ENCODE results near the gene GOT1.

The GOT1 gene

DNA sequence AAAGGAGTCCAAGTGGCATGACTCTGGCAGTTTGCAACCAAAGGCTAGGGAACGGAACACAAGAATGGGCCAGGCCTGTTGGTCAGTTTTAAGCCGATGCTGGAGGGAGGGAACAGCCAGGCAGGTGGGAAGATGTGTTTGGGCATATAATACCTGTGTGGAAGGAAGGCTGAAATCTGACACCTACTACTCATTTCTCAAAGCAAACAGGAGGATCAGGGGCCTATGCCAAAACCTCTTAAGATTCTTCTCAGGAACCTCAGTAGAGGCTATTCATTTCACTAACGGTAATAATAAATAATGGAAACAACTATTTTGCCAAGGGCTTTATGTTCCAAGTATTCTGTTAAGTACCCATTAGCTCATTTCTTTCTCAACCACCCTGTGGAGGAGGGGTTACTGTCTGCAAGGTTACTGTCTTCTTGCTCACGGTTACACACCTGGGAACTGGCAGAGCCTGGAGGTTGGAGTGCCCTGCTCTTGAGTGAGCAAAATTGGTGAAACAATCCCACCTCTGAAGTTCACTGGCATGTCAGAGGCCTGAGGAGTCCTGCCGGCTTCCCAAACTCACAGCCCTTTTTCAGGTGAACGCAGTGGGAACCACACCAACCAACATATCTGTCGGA lies 35.5 kb downstream of the GOT1 start:
- DNase-seq = no peak

- no peak for DNase-seq
Observed at GRCh38 chr10:99394256-99394655, 36.2 kb downstream of the GOT1 start.

DNA sequence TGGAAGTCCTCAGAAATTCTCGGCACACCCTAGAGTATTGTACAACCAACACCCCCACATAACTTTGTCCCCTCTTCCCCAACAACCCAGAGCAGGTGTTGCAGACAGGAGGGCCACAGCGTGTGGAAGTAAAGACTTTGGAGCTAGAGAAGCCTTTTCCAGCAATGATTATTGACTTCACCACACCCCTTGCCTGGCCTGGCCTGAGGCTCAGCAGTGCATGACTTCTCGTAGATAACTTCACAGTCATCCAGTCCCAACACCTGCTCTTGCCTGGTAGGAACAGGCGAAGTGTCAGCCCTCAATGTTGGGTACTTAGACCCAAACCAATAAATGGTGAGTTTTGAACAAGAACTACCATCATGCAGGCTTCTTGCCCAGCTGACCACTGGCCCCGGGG lies 36.7 kb downstream of the GOT1 start:
- no peak for DNase-seq

DNA sequence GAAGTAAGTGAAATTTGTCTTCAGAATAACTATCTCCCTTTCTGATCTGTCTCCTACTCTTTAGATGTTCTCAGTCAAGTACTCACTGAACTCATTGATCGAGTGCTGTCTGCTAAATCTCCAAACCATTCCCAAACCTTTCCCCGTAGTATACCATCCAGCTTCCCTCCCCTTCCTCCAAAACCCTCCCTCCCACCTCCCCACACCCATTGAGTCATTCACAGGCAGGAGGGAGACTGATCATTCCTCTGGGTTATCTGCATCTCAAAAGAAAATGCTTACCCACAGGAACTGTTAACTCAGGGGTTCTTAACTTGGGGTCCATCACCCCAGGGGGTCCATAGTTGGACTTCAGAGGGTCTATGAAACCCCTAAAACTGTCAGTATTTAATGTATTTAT lies 37.4 kb downstream of the GOT1 start:
- no peak for DNase-seq

DNA sequence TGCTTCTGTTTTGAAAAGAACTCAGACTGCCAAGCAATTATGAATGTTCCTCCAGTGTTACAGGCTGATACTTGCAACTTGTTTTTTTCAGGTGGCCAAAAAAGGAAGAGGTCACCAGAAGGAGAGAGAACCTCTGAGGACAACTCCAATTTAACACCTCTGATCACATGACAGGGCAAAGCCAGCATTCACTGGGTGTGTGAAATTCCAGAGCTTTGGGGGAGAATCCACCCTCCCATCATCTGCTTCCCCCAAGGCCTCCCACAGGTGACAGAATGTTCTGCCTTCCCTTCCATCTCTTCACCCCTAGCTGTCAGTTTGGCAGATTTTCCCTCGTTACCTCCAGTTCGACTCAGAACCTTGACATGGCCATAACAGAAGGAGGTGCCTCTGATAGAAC lies 39.1 kb downstream of the GOT1 start:
- DNase-seq = no peak

DNA sequence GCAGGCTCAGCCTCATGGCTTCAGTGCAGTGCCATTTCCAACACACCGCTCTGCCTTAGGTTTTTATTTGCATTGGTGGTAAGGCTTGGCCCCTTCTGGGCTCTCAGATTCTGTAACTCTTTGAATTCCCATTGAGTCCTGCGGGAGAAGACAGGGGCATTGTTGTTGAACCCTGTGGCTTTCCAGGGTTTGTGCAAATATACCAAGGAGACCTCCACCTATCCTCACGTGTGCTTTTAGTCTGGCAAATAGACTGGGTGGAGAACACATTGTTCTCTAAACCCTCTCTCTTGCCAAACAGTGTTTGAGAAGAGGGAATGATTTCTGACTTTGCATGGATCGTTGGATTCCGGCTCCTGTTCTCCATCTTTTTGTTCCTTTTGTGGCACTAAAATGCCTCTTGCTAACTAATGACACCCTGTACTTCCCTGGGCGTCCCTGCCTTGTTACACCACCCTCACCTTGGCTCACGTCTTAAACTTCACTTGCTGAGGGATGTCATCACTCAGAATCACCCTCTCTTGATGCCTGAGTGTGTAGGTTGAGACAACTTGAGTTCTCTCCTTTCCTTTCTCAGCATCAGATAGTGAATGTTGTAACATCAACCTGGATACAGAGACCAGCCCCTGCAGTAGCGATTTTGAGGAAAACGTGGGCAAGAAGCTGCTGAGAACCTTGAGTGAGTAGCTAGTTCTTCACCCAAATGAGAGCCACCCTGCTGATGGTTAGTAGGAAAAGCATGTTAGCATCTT lies 40.5 kb downstream of the GOT1 start:
- no peak for DNase-seq

- no peak for DNase-seq
Observed at GRCh38 chr10:99387541-99387940, 42.9 kb downstream of the GOT1 start.

GRCh38 chr10:99387071-99387470 lies 43.4 kb downstream of the GOT1 start:
- DNase-seq = no peak

- no peak for DNase-seq
Observed at GRCh38 chr10:99382176-99382575, 48.2 kb downstream of the GOT1 start.

- no peak for DNase-seq
Observed at GRCh38 chr10:99375426-99375825, 55.0 kb downstream of the GOT1 start.

GRCh38 chr10:99374972-99375371 lies 55.5 kb downstream of the GOT1 start:
- DNase-seq = no peak

- no peak for DNase-seq
Observed at GRCh38 chr10:99374526-99374925, 55.9 kb downstream of the GOT1 start.

DNA sequence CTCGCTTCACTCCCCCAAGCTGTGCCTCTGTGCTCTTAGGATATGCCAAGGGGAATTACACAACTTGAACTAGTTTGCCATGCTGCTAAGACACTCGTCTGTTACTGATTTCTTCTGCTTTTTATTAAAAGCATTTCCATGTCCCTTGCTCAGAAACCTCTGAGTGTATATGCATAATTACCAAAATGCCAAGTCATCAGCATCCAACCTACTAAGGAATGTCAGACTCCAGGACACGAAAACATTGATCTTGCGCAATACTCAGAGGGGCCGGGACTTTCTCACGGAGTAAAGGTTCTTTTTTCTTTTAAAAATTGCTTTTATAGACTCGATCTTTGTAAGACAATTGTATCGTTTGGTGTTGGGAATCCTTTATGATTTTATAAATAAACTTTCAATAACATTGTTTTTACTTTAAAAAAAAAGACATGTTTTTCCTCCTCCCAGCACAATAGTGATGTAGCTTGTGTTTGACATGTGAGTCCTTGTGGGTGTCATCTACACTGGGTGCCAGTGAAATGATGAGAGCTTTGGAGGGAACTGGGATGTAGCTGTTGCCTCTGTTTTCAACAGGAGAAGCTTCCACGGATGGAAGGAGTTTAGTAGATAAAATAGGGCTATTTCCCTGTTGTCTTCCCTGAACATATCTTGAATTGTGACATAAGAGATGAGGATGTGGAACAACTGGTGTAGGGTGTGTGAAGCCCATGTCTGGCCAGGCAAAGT lies 57.7 kb downstream of the GOT1 start:
- DNase-seq = no peak

GRCh38 chr10:99370993-99371392 lies 59.4 kb downstream of the GOT1 start:
- DNase-seq = no peak

DNA sequence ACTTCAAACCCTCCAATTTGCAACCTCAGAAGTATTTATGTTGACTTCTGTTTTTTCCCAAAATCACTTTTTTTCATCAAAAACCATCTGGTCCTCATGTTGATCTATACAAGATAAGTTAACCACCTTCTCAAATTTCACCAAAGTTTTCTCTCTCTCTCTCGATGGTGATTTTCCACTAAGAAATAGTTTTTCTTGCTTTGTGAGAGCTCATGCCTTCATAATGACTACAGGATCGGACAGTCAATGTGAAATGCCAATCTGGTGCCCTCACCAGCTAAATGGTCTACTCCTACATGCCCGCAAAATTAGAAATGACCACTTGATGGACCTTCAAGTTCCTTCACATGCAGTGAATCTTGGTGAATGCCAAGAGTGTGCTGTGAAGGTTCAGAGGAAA lies 60.9 kb downstream of the GOT1 start:
- no peak for DNase-seq

DNA sequence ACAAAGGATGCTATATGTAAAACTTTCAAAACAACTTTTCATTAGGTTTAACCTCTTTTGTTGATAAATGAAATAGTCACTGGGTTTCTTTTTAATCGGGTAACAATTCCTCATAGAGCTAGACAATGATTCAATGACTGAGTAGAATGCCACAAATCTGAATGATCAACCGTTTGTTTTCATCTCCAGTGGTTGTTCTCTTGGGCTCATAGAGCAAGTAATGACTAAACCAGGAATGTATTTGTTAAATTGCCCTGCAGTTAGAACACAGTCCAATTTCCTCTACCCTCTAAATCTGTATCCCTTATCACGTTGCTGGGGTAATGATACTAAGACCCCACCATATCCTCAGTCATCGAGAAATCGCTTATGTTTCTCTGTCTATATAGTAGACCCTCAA lies 61.3 kb downstream of the GOT1 start:
- no peak for DNase-seq

- DNase-seq = no peak
Observed at GRCh38 chr10:99368646-99369045, 61.8 kb downstream of the GOT1 start.

DNA sequence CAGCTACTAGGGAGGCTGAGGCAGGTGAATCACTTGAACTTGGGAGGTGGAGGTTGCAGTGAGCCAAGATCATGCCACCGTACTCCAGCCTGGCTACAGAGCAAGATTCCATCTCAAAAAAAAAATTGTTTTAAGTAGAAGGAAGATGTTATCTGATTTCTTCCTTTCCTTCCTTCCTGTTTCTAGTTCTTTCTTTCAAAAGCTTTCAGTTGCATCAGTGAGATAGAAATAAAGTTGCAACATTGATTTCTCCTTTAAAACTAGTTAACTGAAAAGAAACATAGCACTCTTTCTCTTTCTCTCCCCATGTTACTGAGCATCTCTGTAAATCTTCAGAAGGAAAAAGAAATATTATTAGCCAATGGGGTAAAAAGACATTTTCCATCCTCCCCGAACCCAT lies 63.8 kb downstream of the GOT1 start:
- DNase-seq = no peak

DNA sequence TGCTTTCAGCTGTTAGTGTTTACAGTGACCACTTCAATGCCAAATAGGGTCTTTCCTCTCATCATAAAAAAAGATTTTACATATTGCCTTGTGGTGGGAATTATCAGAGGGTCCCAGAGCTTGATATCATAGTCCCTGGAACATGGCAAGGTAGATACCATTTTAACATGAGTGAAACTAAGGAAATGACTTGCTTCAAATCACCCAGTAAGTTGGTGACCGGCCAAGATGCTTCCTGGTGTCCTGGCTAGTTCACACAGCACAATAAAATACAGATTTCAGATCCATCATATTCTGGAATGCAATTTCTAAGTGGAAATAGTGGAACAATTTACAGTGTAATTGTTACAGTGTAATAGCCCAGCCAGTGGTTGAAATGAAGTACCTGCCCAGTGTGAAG lies 64.7 kb downstream of the GOT1 start:
- DNase-seq = no peak

- DNase-seq = no peak
Observed at GRCh38 chr10:99365311-99365710, 65.1 kb downstream of the GOT1 start.

DNA sequence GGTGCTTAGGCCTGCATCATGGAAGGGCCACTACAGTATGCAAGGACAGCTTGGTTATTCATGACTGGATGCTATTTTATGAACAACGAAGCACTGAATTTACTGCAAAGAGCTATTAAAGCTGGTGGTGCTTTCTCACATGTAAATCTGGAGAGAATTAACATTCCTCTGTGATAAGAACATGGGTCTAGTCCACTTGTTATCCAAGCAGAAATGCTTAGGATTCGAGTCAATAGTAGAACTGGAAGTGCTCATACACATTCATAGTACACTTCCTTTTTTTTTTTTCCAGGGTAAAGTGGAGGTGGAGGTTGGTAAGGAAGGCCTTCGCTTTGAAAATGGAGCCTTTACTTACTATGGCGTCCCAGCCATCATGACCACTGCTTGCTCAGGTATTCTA lies 66.3 kb downstream of the GOT1 start:
- DNase-seq = no peak

DNA sequence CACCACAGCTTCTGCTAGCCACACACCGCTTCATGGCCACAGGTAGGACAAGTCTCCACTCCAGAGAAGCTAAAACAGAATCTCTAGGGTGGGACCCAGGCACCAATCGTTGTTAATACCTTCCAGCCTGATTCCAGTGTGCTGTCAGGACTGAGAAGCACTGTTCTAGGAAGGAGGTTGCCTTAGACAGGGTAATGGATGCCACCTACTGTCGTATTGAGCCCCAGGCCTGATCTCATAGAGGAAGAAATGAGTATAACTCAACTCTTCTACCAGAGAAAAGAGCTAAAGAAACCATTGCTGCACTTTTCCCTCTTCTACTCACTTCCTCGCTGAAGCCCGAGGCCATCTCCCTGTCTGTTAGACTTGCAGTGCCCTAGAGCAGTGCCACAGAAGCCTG lies 69.5 kb downstream of the GOT1 start:
- no peak for DNase-seq

- no peak for DNase-seq
Observed at GRCh38 chr10:99358101-99358500, 72.3 kb downstream of the GOT1 start.

GRCh38 chr10:99357691-99358090 lies 72.7 kb downstream of the GOT1 start:
- no peak for DNase-seq
